HCT116 (cell line): ENCODE measurements around the gene CCM2L. TPM values are rescaled to one million over a fixed set of nuclear protein-coding genes. Genes with fewer than 3 reads are reported as not detected.
"Not testable (repeated sequence)": the region's sequence is repeated elsewhere in the genome, so short reads cannot be mapped to it uniquely, and the experiment has no call there.

Experiments used
- ATAC-seq: fragments of 200-7000 bp; cut with Tn5 transposase; 2 replicates; pipeline ENCODE4 v1.9.1; 2020; ENCODE audit warnings: mild to moderate bottlenecking, moderate library complexity
- BruUV-seq: library from RNA; stranded (reverse); fragments of 400-500 nt; replicated peaks from 2 replicates; lab custom pipeline; 2021; lab: Mats Ljungman, UMichigan
- CTCF ChIA-PET: fragments of 300-600 bp; sonication (Branson Sonifier 250); formaldehyde crosslinking; loops from one replicate; lab custom pipeline; 2021; ENCODE audit warnings: antibody characterized with exemption; lab: Charles Lee
- POLR2A ChIA-PET: fragments of 300-600, 350-600 bp; sonication (Branson Sonifier 250); formaldehyde crosslinking; loops from one replicate; lab custom pipeline; 2021; ENCODE audit warnings: antibody characterized with exemption; lab: Charles Lee
- RAD21 ChIA-PET, 2 experiments: fragments of 300-600 bp; sonication (Branson Sonifier 250); formaldehyde crosslinking; loops; one replicate each; lab custom pipeline; 2023; ENCODE audit warnings: low total read pairs in 2 of 2; ENCODE audit not compliant: uncharacterized antibody in 2 of 2, unreplicated experiment in 2 of 2, low non-redundant PET in 1 of 2; lab: Charles Lee
- DNase-seq: peaks from one replicate; pipeline ENCODE4 v3.0.0-alpha.2; 2010; ENCODE audit warnings: low read depth, low spot score
- H2AFZ ChIP-seq: fragments of 200-600 bp; shearing (Covaris generic), sonication (generic); 2 replicates; pipeline ENCODE4 v1.6.1; 2017; ENCODE audit warnings: low read depth, mixed run types, mixed read lengths, antibody characterized with exemption, low read length; ENCODE audit not compliant: poor library complexity, severe bottlenecking
- H3K27ac ChIP-seq: 2 replicates; pipeline ENCODE4 v1.5.1; 2012; ENCODE audit warnings: low read depth, low read length
- H3K27me3 ChIP-seq: fragments of 200-600 bp; sonication (generic); 2 replicates; pipeline ENCODE4 v1.6.1; 2016; ENCODE audit warnings: mixed run types, low read length, mixed read lengths; ENCODE audit not compliant: insufficient read depth
- H3K36me3 ChIP-seq, 2 experiments: fragments of 200-500 bp in 1 of 2; fragments of 200-600 bp in 1 of 2; sonication (Bioruptor generic) in 1 of 2; sonication (generic) in 1 of 2; 2 replicates each; pipeline versions ENCODE4 v1.5.1 to v1.6.1; 2014 to 2016; ENCODE audit warnings: low read length in 2 of 2, inconsistent platforms in 1 of 2, mixed read lengths in 1 of 2, mixed run types in 1 of 2; ENCODE audit not compliant: insufficient read depth in 2 of 2, control insufficient read depth in 1 of 2
- H3K4me1 ChIP-seq, 2 experiments: fragments of 200-600 bp in 1 of 2; sonication (generic) in 1 of 2; 2 replicates each; pipeline versions ENCODE4 v1.5.1 to v1.6.1; 2012 to 2017; ENCODE audit warnings: low read length in 2 of 2, inconsistent platforms in 1 of 2, mild to moderate bottlenecking in 1 of 2, mixed read lengths in 1 of 2, mixed run types in 1 of 2, moderate library complexity in 1 of 2; ENCODE audit not compliant: insufficient read depth in 2 of 2, control insufficient read depth in 1 of 2
- H3K4me2 ChIP-seq: fragments of 200-600 bp; sonication (generic); 2 replicates; pipeline ENCODE4 v1.6.1; 2017; ENCODE audit warnings: mixed run types, low read length, mixed read lengths
- H3K4me3 ChIP-seq, 2 experiments: fragments of 200-600 bp in 1 of 2; sonication (generic) in 1 of 2; replicated peaks in 1 of 2; 2 replicates each; pipeline ENCODE4 v1.5.1; 2011 to 2016; ENCODE audit warnings: low read length in 2 of 2, control low read depth in 1 of 2, low read depth in 1 of 2, mild to moderate bottlenecking in 1 of 2, mixed read lengths in 1 of 2, mixed run types in 1 of 2
- H3K79me2 ChIP-seq: fragments of 200-600 bp; sonication (generic); 2 replicates; pipeline ENCODE4 v1.6.1; 2017; ENCODE audit warnings: mild to moderate bottlenecking, mixed run types, low read length, moderate library complexity, mixed read lengths; ENCODE audit not compliant: insufficient read depth
- H3K9ac ChIP-seq: fragments of 200-600 bp; sonication (generic); 2 replicates; pipeline ENCODE4 v1.6.1; 2016; ENCODE audit warnings: low read length, mixed read lengths
- H3K9me2 ChIP-seq: fragments of 200-600 bp; sonication (generic), shearing (Covaris generic); 2 replicates; pipeline ENCODE4 v1.6.1; 2017; ENCODE audit warnings: mixed run types, mild to moderate bottlenecking, moderate library complexity; ENCODE audit not compliant: insufficient read depth
- H3K9me3 ChIP-seq, 2 experiments: fragments of 200-500 bp in 1 of 2; fragments of 200-600 bp in 1 of 2; sonication (Bioruptor generic) in 1 of 2; sonication (generic) in 1 of 2; 2 replicates each; pipeline ENCODE4 v1.6.1; 2014 to 2017; ENCODE audit warnings: low read length in 2 of 2, mixed read lengths in 2 of 2, inconsistent platforms in 1 of 2, low read depth in 1 of 2, mild to moderate bottlenecking in 1 of 2, mixed run types in 1 of 2, moderate library complexity in 1 of 2; ENCODE audit not compliant: control insufficient read depth in 1 of 2, insufficient read depth in 1 of 2
- H4K20me1 ChIP-seq: fragments of 200-600 bp; sonication (generic), shearing (Covaris generic); 2 replicates; pipeline ENCODE4 v1.6.1; 2017; ENCODE audit warnings: mixed run types, mild to moderate bottlenecking, moderate library complexity; ENCODE audit not compliant: insufficient read depth
- CBX3 ChIP-seq: IDR thresholded peaks from 2 replicates; pipeline ENCODE4 v1.6.1; 2012; ENCODE audit warnings: low read depth
- FOSL1 ChIP-seq: IDR thresholded peaks from 2 replicates; pipeline ENCODE4 v1.6.1; 2012; ENCODE audit warnings: low read depth
- intact Hi-C: fragments of 100-400 bp; cut with micrococcal nuclease; formaldehyde crosslinking; loops from 2 replicates; pipeline ENCODE4 v1.10.0; 2022
- total RNA-seq: library from RNA; stranded (reverse); gene quantifications from one replicate; pipeline ENCODE4 v1.2.1, GENCODE V29; 2021; ENCODE audit not compliant: unreplicated experiment

The CCM2L gene
- total RNA-seq, 1 experiment from 2014 or later, result 1.4 TPM

- Histone ChIP-seq H3K27ac (no peak overlapping the region), H3K79me2 (no peaks in the 10 kb centered on the region), H3K27me3 (peaks cover 30% of the 10 kb centered on the region), H3K9me3 (no peaks in the 10 kb centered on the region), H3K4me3 (no peak overlapping the region), H3K9ac (no peak overlapping the region), H3K4me2 (no peak overlapping the region), H2AFZ (no peak overlapping the region), H3K9me2 (no peaks in the 10 kb centered on the region), H3K36me3 (no peaks in the 10 kb centered on the region), H4K20me1 (no peaks in the 10 kb centered on the region), H3K4me1 (peaks cover 4 to 6% of the 10 kb centered on the region in 2 experiments; a peak in 2 of 4 replicates)
- TF ChIP-seq FOSL1 (no peak), CBX3 (no peak)
- CTCF ChIA-PET, result no interaction called here
- intact Hi-C loops, result no loop called here
- BruUV-seq, result no TSS peak
- ATAC-seq (no peak), DNase-seq (no peak)
- RAD21 ChIA-PET, result no interaction called here
- POLR2A ChIA-PET, result no interaction called here
Measured at GRCh38 chr20:32033316-32033715, 23.1 kb downstream of the CCM2L start.

- intact Hi-C loops, H3K4me1 ChIP-seq, H3K4me3 ChIP-seq, H3K4me2 ChIP-seq, POLR2A ChIA-PET, BruUV-seq, H2AFZ ChIP-seq, DNase-seq, H3K9me2 ChIP-seq, ATAC-seq, RAD21 ChIA-PET, H3K27ac ChIP-seq, H3K36me3 ChIP-seq, H4K20me1 ChIP-seq, H3K9me3 ChIP-seq, H3K79me2 ChIP-seq, CTCF ChIA-PET, H3K9ac ChIP-seq: not testable (repeated sequence)
- H3K27me3 ChIP-seq, result peaks cover 32% of the 10 kb centered on the region
Measured at GRCh38 chr20:32033721-32034120, 23.5 kb downstream of the CCM2L start.
